Stimulated activated CD8-positive, alpha-beta memory T cell treated with anti-CD3 and anti-CD28 coated beads, Interleukin-12 subunit alpha, Interleukin-12 subunit beta, amount 100 ng/mL, for 24 hours (primary cell): ENCODE measurements around the gene GNA15.

ENCODE experiments used
- DNase-seq: peaks from one replicate; pipeline ENCODE4 v3.0.0-alpha.2; 2020; ENCODE audit errors: extremely low read depth

Gene GNA15

GRCh38 chr19:3121396-3121795 is 14.4 kb upstream of the GNA15 start:
- DNase-seq: no peak

DNA sequence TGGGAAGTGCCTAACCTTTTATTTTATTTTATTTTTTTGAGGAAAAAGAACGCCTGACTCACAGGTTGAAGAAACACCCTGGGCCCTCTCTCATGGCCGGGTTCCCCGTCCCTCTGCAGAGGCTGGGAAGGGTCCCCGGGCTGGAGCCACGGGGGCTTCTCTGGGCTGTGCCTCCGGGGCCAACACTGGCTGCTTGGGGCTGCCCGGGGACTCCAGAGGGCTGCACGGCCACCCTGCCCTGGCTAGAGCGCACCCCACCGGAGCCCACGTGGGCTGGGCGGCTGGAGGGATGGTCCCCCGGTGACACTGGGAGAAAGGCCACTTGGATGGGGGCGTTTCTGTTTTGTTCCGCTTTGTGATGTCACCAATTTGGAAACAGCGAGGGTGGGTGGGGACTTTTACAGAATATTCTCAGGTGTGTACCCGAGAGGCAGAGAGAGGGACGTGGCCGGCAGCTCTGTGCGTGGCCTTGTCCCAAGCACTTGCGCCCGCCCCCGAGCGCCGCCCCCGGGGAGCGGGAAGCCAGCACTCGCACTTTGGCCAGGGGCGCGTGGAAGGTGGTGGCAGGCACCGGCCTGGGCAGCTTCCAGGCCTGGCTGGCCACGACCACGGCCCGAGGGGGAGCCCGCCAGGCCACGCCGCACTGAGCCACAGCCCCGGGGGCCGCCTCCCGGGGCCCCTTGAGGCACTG is 13.9 kb upstream of the GNA15 start:
- no peak for DNase-seq

DNA sequence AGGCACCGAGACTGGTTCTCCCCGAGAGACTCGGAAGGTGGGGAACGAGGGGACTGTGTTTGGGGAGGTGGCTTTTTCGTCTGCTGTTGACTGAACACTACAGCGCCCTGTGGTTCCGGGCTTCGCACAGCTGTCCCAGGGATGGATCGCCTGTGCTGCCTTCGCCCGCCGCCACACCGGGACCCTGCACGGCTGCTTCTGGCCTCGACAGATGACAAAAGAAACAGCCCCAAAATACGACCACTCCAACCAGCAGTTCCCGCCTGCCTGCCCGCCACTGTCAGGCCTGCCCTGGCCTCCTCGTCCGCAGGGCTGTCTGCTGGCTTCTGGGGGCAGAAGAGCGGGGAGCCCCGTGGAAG is 13.3 kb upstream of the GNA15 start:
- no peak for DNase-seq

DNA sequence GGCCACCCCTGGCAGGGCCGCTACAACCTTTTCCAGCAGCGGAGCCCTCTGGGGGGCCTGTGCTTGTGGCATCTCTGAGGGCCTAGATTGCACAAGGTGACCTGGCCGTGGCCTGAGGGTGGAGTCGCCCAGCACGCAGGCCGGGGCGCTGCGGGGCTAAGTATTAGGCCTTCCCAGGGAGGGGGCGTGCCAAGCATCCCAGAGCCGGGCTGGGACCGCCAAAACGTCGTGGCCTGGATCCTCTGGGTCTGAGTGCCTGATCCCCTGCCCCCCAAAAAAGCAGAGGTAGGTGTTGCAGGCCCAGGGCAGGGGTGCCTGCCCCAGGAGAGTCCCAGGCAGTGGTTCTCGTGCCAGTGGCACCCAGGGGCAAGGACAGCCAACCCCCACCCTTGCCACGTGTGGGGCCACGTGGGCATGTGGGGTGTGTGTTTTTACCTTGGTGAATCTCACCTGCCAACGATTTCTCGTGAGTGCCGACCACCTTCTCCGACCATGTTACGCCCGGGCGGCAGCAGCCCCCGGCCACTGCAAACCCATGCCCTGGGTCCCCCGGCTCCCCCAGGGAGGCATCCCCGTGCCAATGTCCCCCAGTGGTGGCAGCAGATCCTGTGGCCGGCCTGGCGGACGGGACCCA is 12.6 kb upstream of the GNA15 start:
- DNase-seq: no peak

GRCh38 chr19:3123956-3124355 is 11.9 kb upstream of the GNA15 start:
- DNase-seq: no peak

DNA sequence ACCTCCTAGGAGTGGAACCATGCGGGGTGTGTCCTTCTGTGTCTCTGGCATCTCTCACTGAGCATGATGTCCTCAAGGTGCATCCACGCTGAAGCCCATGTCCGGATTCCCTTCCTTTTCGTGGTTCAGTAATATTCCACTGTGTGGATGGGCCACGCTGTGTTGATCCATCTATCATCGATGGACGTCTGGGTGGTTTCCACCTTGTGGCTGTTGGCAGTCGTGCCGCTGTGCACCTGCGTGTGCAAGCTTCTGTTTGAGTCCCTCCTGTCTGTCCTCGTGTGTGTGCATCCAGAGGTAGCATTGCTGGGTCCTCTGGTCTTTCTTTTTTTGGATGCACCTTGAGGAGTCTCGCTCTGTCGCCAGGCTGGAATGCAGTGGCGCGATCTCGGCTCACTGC is 11.2 kb upstream of the GNA15 start:
- no peak for DNase-seq

DNA sequence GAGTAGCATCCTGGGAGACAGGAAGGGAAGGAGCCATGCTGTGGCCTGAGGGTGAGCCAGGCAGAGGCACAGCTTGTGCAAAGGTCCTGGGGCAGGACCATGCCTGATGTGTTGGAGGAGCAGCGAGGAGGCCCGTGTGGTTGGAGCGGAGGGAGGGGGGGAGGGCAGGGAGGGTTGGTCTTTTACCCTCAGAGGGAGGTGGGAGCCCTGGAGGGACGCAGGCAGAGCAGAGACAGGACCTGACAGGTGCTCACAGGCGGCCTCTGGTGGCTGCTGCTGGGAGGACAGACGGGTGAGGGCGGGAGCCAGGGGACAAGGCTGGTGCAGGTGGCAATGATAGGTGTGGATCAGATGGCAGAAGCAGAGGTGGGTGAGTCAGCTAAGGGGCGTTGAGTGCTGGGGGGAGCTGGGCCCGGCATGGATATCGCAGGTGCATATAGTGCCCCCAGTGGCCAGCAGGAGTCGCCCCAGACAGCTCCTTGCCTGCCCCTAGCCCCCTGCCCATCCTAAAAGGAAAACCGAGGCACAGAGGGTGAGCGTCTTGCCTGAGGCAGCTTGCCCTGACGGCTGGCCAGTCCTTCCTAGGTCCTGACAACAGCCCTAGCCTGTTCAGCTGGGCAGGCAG is 9.8 kb upstream of the GNA15 start:
- no peak for DNase-seq

GRCh38 chr19:3129112-3129511 is 6.7 kb upstream of the GNA15 start:
- DNase-seq: no peak

GRCh38 chr19:3131168-3131567 is 4.7 kb upstream of the GNA15 start:
- no peak for DNase-seq

- peak; percentile 63 for DNase-seq
Measured at GRCh38 chr19:3132971-3133792, 2.7 kb upstream of the GNA15 start.

GRCh38 chr19:3133793-3134116 is 2.1 kb upstream of the GNA15 start:
- DNase-seq: no peak

DNA sequence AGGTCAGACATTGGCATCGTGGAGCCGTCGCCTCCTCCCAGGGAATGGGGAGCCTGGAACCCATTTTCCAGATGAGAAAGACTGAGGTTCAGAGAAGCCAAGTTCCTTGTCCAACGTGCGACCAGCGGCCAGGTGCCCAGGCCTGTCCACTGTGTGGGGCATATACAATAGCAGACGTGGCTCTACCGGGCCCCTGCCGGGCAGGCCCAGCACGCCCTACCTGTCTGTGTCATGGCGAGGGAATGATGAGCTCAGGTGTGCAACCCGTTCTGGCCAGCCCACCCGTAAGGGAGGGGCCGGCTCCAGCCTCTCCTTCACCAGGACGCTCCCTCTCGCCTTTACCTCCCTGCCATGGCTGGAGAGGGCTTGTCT is 837 bp downstream of the GNA15 start:
- DNase-seq: no peak

- DNase-seq: no peak
Measured at GRCh38 chr19:3137119-3137518, 1.3 kb downstream of the GNA15 start.

GRCh38 chr19:3138268-3138667 is 2.4 kb downstream of the GNA15 start:
- no peak for DNase-seq

DNA sequence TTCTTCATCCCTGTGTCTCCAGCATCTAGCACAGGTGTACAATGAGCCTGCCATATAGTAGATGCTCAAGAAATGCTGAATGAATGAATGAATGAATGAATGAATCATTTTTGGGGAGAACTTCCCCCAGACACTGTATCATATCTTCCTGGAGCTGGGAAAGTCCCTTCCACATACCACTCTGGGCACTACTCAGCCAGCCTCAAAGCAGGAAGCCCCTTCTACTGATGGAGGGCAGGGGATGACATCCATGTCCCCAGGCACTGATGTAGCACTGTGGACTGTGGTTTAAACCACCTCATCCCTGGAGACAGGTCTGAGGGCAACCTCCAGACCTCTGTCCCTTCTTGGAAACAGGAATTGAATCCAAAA is 4.8 kb downstream of the GNA15 start:
- DNase-seq: no peak

GRCh38 chr19:3142292-3142670 is 6.4 kb downstream of the GNA15 start:
- DNase-seq: no peak

GRCh38 chr19:3142781-3143337 is 7.0 kb downstream of the GNA15 start:
- DNase-seq: no peak

GRCh38 chr19:3145909-3146676 is 10.3 kb downstream of the GNA15 start:
- DNase-seq: no peak

DNA sequence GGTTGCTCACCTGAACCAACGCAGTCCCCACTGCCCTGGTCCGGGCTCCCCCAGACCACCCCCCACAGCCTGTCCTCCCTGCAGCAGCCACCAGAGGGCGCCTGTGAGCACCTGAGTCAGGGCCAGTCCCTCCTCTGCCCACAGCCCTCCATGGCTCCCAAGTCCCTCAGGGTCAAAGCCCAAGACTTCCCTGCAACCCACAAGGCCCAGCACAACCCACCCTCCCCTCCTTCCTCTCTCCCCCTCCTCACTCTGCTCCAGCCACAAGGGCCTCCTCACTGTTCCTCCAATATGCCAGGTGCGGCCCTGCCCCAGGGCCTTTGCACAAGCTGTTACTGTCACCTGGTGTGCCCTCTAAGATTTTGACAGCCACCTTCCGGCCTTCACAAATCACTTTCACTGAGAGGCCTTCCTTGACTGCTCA is 10.9 kb downstream of the GNA15 start:
- DNase-seq: no peak

DNA sequence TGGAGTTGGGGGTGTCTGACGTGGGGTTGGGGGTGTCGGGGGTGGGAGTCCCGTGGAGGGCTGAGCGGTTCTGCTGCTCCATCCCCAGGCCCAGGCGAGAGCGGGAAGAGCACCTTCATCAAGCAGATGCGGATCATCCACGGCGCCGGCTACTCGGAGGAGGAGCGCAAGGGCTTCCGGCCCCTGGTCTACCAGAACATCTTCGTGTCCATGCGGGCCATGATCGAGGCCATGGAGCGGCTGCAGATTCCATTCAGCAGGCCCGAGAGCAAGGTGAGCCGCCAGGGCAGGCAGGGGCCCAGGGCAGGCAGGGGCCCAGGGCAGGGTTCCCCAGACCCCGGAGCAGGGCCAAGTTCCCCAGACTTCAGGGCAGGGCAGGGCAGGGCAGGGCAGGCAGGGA is 12.7 kb downstream of the GNA15 start:
- DNase-seq: no peak

DNA sequence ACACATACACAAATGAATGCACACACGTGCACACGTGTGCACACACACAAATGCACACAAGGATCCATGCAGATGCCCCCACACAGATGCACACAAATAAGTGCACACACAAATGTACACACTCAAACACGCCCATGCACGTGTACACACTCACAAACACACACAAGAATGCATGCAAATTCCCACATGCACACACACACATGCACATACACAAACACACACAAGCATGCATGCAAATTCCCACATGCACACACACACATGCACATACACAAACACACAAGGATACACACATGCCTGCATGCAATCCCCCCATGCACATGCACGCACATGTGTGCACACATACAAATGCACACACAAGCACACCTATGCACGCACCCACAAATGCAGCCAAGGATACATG is 13.3 kb downstream of the GNA15 start:
- no peak for DNase-seq
